Aorta (tissue), 5 donors: ENCODE results near the gene ARIH2. TPM values are rescaled to one million over a fixed set of nuclear protein-coding genes. Genes with fewer than 3 reads are reported as not detected.

Source experiments
- ATAC-seq: fragments of 200-7000 bp; cut with Tn5 transposase; one replicate; pipeline ENCODE4 v1.9.1; 2022; ENCODE audit warnings: moderate library complexity; ENCODE audit not compliant: low FRiP score
- DNase-seq, 2 donors: peaks; one replicate each; pipeline ENCODE4 v3.0.0-alpha.2; 2020
- H3K27ac ChIP-seq, 2 donors: one replicate each; pipeline ENCODE4 v1.5.1; 2013; ENCODE audit warnings: low read length in 2 of 2, mild to moderate bottlenecking in 2 of 2, moderate library complexity in 2 of 2, control low read depth in 1 of 2, inconsistent platforms in 1 of 2, low read depth in 1 of 2
- H3K27me3 ChIP-seq, 2 donors: one replicate each; pipeline ENCODE4 v1.6.1; 2013; ENCODE audit warnings: control low read depth in 1 of 2, low read length in 1 of 2, mild to moderate bottlenecking in 1 of 2, moderate library complexity in 1 of 2; ENCODE audit not compliant: insufficient read depth in 2 of 2, control insufficient read depth in 1 of 2
- H3K36me3 ChIP-seq, 2 donors: one replicate each; pipeline ENCODE4 v1.6.1; 2013; ENCODE audit warnings: control low read depth in 1 of 2, low read length in 1 of 2, mild to moderate bottlenecking in 1 of 2; ENCODE audit not compliant: insufficient read depth in 2 of 2, control insufficient read depth in 1 of 2
- H3K4me1 ChIP-seq, 2 donors: one replicate each; pipeline ENCODE4 v1.6.1; 2013; ENCODE audit warnings: low read length in 2 of 2, control low read depth in 1 of 2, mild to moderate bottlenecking in 1 of 2, moderate library complexity in 1 of 2; ENCODE audit not compliant: insufficient read depth in 2 of 2, control insufficient read depth in 1 of 2
- H3K4me3 ChIP-seq, 2 donors: one replicate each; pipeline ENCODE4 v1.5.1; 2013; ENCODE audit warnings: low read length in 2 of 2, control low read depth in 1 of 2, mild to moderate bottlenecking in 1 of 2
- H3K9me3 ChIP-seq: one replicate; pipeline ENCODE4 v1.6.1; 2013; ENCODE audit warnings: mild to moderate bottlenecking, low read length; ENCODE audit not compliant: control insufficient read depth
- WGBS, 2 donors: extraction: QIAGEN DNeasy Blood & Tissue Kit; methylation state at CpG; one replicate each; pipeline ENCODE4 v1.1.7; 2013; 5-methylcytosine and 5-hydroxymethylcytosine counted together
- intact Hi-C, 2 donors: fragments of 100-400 bp; cut with DNase I; formaldehyde crosslinking; loops; one replicate each; pipeline versions ENCODE4 v1.14.2 to v1.15.0; 2022
- polyA plus RNA-seq, 2 donors: library from polyadenylated mRNA; stranded (reverse); fragments of 200-250 nt; gene quantifications; one replicate each; pipeline ENCODE4 v1.2.3, GENCODE V29; 2013
- total RNA-seq, 2 donors: library from RNA; stranded (reverse); fragmentation: NEBNext Ultra II Directional; extraction: Animal tissue kit (Norgen Biotek cat#: 25700); gene quantifications; one replicate each; pipeline ENCODE4 v1.2.1, GENCODE V29; 2021
- donor health status: healthy with polysubstance abuse.
- donor health status: Bipolar disorder and iron deficiency.
- donor health status: DM: no; HTN: no; CAD: no.
- donor health status: DM: no; HTN: no; CAD: no.
- donor health status: DM: yes; HTN: yes; CAD: no.

Gene ARIH2
- total and polyA plus RNA-seq, 4 donors: 50.0 to 89.4 (median 67.9) TPM

DNA sequence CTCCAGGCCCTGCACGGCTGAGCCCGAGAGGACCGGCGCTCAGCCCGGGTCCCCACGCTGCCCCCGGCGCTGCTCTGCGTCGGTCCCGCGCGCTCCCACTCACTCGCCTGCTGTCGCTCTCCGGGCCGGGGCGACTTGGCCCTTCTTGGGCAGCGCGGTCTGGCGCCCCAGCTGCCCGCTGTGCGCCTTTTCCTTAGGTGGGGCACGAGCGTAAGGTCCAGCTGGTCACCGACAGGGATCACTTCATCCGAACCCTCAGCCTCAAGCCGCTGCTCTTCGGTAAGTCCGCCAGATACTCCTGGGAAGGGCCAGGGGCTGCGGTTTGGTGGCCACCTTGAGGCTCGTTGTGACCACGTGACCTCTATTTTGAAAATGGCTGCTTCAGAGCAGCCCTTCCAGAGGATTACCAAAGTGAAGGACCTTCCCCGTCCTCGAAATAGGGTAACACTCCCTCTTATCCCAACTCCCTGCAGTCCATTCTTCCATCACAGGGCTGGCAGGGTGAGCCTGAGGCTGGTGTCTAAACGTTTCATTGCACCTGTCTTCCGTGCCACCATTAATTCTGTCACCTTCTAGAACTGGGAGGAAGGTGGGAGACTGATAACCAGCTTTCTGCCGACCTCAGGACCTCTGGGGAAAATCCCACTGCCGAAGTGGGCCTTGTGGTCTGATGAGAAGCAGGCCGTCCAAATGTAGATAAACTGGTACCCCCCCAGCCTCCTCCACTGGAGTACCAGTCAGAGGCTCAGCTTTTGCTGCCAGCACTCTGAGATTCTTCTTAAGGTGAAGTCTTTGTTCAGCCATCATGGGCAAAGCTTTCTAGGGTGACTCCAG lies 72.2 kb downstream of the ARIH2 start:
- H3K36me3 ChIP-seq: peaks cover 0 to 2% of the 10 kb centered on the region in 2 donors
- intact Hi-C loops: loop anchor here in 1 of 2 donors (5.0 kb wide), 1 partner anchor 36 kb away; the partner anchor contains the start of gene IMPDH2
- ATAC-seq (peak; percentile 2), DNase-seq (no peak)
- peak overlapping the region; percentile 22 to 71 for H3K4me3 ChIP-seq
- H3K27me3 ChIP-seq: no peaks in the 10 kb centered on the region
- H3K4me1 ChIP-seq: peaks cover 0 to 3% of the 10 kb centered on the region in 2 donors
- no peaks in the 10 kb centered on the region for H3K9me3 ChIP-seq
- H3K27ac ChIP-seq: peak overlapping the region in 1 of 2 donors; percentile 97
- WGBS, 2 donors: 2 to 4% methylated on average over 35 to 40 of the region's 40 CpGs

GRCh38 chr3:48991851-48992545 lies 73.4 kb downstream of the ARIH2 start:
- H3K27ac ChIP-seq: peak overlapping the region in 1 of 2 donors; percentile 60
- no peaks in the 10 kb centered on the region for H3K27me3 ChIP-seq
- peaks cover 0 to 3% of the 10 kb centered on the region in 2 donors for H3K4me1 ChIP-seq
- intact Hi-C loops: loop anchor here in 1 of 2 donors (5.0 kb wide), 1 partner anchor 35 kb away; the partner anchor contains the start of gene IMPDH2
- 69% methylated on average over 5 of the region's 5 CpGs for WGBS, 2 donors
- DNase-seq (no peak), ATAC-seq (no peak)
- H3K9me3 ChIP-seq: no peaks in the 10 kb centered on the region
- no peak overlapping the region for H3K4me3 ChIP-seq
- H3K36me3 ChIP-seq: no peaks in the 10 kb centered on the region

DNA sequence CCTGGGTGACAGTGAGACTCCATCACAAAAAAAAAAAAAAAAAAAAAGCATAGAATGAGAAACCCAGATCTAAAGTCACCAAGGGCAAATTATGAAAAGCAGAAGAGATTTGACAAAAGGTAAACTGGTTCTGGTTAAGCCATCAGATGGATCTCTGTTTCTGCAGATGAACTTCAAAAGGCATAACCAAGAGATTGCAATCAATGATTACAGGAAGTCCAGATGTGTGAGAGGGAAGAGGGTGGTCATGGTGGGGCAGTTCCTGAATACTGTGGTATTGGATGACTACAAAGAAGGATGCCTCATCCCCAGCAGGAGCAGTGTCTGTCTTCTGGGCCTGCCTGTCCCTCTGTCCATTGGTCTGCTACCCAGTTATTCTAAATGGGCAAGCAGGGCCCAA lies 75.2 kb downstream of the ARIH2 start:
- Histone ChIP-seq H3K4me3 (no peak overlapping the region), H3K4me1 (peaks cover 0 to 3% of the 10 kb centered on the region in 2 donors), H3K27ac (no peak overlapping the region), H3K36me3 (no peaks in the 10 kb centered on the region), H3K27me3 (no peaks in the 10 kb centered on the region), H3K9me3 (no peaks in the 10 kb centered on the region)
- ATAC-seq (no peak), DNase-seq (no peak)
- intact Hi-C loops: loop anchor here in 1 of 2 donors (5.0 kb wide), 1 partner anchor 33 kb away; the partner anchor contains the start of gene IMPDH2

DNA sequence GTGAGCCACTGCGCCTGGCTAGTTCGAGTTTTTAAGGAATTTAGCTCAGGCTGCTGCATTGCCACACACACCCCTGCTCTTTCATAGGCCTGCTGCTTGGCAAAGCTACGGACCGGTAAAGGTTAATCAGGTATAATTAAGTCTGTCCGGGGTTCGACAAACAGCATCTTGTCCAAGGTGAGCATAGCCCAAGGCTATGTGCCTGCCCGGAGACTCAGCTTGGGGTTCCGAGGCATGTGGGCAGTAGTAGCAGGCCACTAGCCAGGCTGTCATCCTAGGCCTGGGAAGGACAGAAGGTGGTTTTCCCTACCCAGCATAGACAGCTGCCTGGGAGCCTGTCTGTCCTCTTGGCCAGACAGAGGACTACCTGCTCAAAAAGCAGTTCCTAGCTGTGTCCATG lies 78.0 kb downstream of the ARIH2 start:
- ATAC-seq (no peak), DNase-seq (no peak)
- no peaks in the 10 kb centered on the region for H3K36me3 ChIP-seq
- intact Hi-C loops: no loop called here
- WGBS, 2 donors: 93 to 94% methylated on average over 8 of the region's 8 CpGs
- no peaks in the 10 kb centered on the region for H3K27me3 ChIP-seq
- H3K4me3 ChIP-seq: no peak overlapping the region
- H3K9me3 ChIP-seq: no peaks in the 10 kb centered on the region
- H3K27ac ChIP-seq: no peak overlapping the region
- H3K4me1 ChIP-seq: peaks cover 0 to 1% of the 10 kb centered on the region in 2 donors

DNA sequence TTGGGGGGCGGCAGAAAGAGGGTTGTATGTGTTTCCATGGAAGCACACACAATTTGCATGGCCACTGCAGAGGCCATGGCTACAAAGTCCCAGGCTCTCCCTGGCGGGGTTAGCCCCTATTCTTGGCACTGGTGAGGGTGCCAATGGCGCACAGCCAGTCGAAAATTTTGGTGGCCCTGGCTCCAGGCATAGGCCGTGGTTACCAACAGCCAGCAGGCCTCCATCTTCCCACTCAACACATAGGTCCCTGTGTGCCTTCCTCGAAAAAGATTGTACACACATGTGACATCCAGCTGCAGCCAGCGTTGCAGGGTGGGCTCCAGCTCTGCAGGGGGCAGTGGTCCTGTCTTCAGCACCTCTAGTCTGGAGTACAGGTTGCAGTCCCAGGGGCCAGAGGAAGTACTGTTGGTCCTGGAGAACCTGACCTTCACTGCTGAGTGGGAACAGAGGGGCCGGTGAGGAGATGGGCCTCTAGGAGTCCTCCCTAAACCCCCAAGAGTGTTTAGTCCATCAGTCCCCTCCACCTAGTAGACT lies 78.5 kb downstream of the ARIH2 start:
- no peaks in the 10 kb centered on the region for H3K36me3 ChIP-seq
- H3K9me3 ChIP-seq: no peaks in the 10 kb centered on the region
- intact Hi-C loops: no loop called here
- ATAC-seq (no peak), DNase-seq (no peak)
- H3K4me3 ChIP-seq: no peak overlapping the region
- 75 to 77% methylated on average over 8 of the region's 8 CpGs for WGBS, 2 donors
- no peaks in the 10 kb centered on the region for H3K4me1 ChIP-seq
- no peaks in the 10 kb centered on the region for H3K27me3 ChIP-seq
- H3K27ac ChIP-seq: no peak overlapping the region

DNA sequence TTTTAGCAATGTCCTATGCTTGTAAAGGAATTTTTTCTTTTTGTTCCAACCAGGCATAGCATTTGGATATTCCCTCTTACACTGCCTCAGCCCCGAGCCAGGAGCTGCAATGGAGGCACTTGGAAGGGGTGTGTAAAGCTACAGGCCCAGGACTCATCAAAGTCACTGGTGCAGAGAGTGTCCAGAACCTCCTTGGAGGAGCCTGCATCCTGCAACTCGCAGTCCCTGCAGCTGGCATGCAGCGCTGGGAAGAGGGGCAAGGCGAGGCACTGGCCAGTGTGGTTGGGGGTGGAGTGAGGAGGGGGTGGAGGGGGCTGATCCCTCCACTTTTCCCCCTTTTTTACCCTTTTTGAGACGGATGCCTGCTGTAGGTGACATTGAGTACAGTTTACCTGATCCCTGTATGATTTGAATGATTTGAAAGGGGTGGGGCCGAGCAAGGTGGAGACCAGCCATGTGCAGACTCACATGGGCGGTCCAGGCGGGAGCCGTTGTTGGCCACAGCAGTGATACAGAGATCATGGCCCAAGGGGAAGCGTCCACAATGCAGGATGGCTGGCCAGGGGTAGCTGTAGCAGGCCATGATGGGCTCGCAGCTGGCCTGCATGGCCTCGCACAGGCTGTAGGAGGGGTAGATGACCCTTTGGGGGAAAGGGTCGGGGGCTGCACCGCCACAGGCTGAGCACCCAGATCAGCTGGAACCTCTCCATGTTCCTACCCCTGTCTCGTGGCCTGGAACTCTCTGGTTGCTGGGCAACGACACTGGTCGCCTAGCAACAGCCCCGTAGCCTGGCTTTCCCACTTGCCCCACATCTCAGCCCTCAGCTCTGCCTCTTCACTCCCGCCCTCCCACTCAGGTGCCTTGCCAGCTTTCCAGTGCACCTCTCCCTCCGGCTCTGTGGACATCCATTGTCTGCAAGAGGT lies 79.3 kb downstream of the ARIH2 start:
- Histone ChIP-seq H3K9me3 (no peaks in the 10 kb centered on the region), H3K27me3 (no peaks in the 10 kb centered on the region), H3K27ac (no peak overlapping the region), H3K36me3 (no peaks in the 10 kb centered on the region), H3K4me1 (no peaks in the 10 kb centered on the region), H3K4me3 (no peak overlapping the region)
- intact Hi-C loops: no loop called here
- WGBS, 2 donors: 77 to 81% methylated on average over 20 of the region's 20 CpGs
- DNase-seq: no peak
- no peak for ATAC-seq

GRCh38 chr3:48999085-48999858 lies 80.6 kb downstream of the ARIH2 start:
- 75 to 82% methylated on average over 8 of the region's 8 CpGs for WGBS, 2 donors
- no peak for DNase-seq

More at GRCh38 chr3:48999085-48999858, 80.6 kb downstream of the ARIH2 start:
- Histone ChIP-seq H3K27me3 (no peaks in the 10 kb centered on the region), H3K4me1 (no peaks in the 10 kb centered on the region), H3K27ac (no peak overlapping the region), H3K9me3 (no peaks in the 10 kb centered on the region), H3K4me3 (no peak overlapping the region), H3K36me3 (no peaks in the 10 kb centered on the region)
- intact Hi-C loops: no loop called here
- ATAC-seq: no peak
